NB4 (cell line): ENCODE results near the gene STXBP1.

Experiments used
- CTCF ChIP-seq: IDR thresholded peaks from one replicate; pipeline ENCODE4 v1.5.1; 2012; ENCODE audit warnings: low read depth, low read length
- MAX ChIP-seq: IDR thresholded peaks from 2 replicates; pipeline ENCODE4 v1.6.1; 2011; ENCODE audit warnings: low read depth, low read length
- POLR2A ChIP-seq: IDR thresholded peaks from 2 replicates; pipeline ENCODE4 v1.6.1; 2011; ENCODE audit warnings: mild to moderate bottlenecking; ENCODE audit not compliant: insufficient read length; ENCODE audit errors: extremely low read depth

GRCh38 chr9:127611603-127611898, 526 bp upstream of the STXBP1 start:
- TF ChIP-seq CTCF (no peak), POLR2A (no peak), MAX (no peak)
